ENCODE data around the gene IFI35.
"Not testable (repeated sequence)": the region's sequence is repeated elsewhere in the genome, so short reads cannot be mapped to it uniquely, and the experiment has no call there.

Gene IFI35

GRCh38 chr17:43044024-43044423 is 37.4 kb downstream of the IFI35 start:
- DNase-seq (ENCODE audit: low read depth): no peak
- no peak overlapping the region for H3K4me3 ChIP-seq (replicated peaks; ENCODE audit: low read depth, low read length)
- no peak for TF ChIP-seq CTCF (IDR thresholded peaks at IDR 0.05; ENCODE audit: low read length, missing control alignments)

DNA sequence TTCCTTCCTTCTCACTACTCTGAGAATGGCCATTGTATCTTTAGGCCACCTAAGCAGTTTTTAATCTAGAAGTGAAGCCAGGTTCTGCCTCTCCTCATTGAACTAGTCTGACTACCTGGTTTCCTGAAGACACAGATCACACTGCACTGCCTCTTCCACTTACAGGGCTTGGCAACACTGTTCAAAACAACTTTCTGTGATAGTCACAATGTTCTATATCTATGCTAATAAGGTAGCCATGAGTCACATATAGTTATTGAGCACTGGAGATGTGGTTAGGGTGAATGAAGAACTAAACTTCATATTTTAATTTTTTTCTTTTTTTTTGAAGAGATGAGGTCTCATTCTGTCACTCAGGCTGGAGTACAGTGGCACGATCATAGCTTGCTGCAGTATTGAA is 45.4 kb downstream of the IFI35 start:
- no peak for DNase-seq (ENCODE audit: low read depth)
- no peak overlapping the region for H3K4me3 ChIP-seq (replicated peaks; ENCODE audit: low read depth, low read length)
- TF ChIP-seq CTCF (IDR thresholded peaks at IDR 0.05; ENCODE audit: low read length, missing control alignments): no peak

- not testable (repeated sequence) for DNase-seq (ENCODE audit: low read depth); H3K4me3 ChIP-seq (replicated peaks; ENCODE audit: low read depth, low read length)
These were observed 46.4 kb downstream of the IFI35 start for GRCh38 chr17:43053008-43053407.

DNA sequence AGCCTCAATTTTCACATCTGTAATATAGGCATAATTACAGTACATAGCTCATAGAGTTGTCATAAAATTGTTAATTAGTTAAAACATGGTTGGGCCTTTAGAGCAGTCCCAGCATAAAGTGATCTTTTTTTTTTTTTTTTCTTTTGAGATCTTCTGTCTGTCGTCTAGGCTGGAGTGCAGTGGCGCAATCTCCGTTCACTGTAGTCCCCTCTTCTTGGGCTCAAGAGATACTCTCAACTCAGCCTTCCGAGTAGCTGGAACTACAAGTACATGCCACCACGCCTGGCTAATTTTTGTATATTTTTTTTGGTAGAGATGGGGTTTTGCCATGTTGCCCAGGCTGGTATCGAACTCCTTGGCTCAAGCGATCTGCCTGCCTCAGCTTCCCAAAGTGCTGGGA is 49.5 kb downstream of the IFI35 start:
- H3K4me3 ChIP-seq (replicated peaks; ENCODE audit: low read depth, low read length): no peak overlapping the region
- no peak for TF ChIP-seq CTCF (IDR thresholded peaks at IDR 0.05; ENCODE audit: low read length, missing control alignments)
- no peak for DNase-seq (ENCODE audit: low read depth)

- no peak overlapping the region for H3K4me3 ChIP-seq (replicated peaks; ENCODE audit: low read depth, low read length)
- no peak for DNase-seq (ENCODE audit: low read depth)
- TF ChIP-seq CTCF (IDR thresholded peaks at IDR 0.05; ENCODE audit: low read length, missing control alignments): no peak
These were observed 56.5 kb downstream of the IFI35 start for GRCh38 chr17:43062984-43063638.
